Head of caudate nucleus (tissue), 42 donors: Measurements from ENCODE around the gene EDEM1.
A peak's percentile ranks its signal among the peaks of the same experiment; 100 is the strongest.

Experiments
- DNase-seq, 42 donors: peaks; one replicate each; pipeline versions ENCODE4 v3.0.0 to v3.0.0-alpha.2; 2020 to 2021; ENCODE audit warnings: mixed read lengths in 7 of 42
- intact Hi-C: fragments of 100-400 bp; cut with DNase I; formaldehyde crosslinking; loops from one replicate; pipeline ENCODE4 v1.15.0; 2022

EDEM1 gene

DNA sequence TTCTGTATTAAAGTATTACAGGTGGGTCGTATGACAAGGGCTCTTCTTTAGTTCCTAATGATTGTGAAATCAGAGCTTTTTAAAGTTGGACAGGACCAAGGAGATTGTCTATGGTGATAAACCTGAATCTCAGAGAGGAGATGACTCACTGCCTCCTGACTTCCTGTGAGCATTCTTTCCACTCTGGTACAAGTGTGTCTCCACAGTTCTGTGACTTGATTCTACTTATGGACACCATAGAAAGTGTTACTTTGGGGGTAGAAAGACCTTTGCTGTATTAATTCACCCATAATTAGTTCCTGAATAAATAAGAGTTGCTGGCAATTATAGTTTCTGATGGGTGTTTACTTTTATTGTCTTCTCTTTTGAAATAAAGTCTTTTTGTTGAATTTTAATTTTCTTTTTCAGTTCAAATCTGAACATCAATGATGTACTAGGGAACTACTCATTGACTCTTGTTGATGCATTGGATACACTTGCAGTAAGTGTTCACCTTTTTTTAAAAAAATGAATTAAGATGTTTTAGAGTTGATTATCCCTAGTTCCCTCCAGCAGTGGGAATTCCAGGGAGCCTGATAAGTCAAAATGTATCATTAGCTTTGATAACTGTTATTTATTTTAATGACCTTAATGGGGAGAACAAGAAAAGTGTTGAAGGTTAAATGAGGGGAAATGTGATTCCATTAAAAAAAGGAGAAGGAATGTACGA, 7.4 kb downstream of the EDEM1 start:
- intact Hi-C loops = no loop called here
- DNase-seq = peak in 5 of 42 donors; percentile 10 to 37 (median 30)

DNA sequence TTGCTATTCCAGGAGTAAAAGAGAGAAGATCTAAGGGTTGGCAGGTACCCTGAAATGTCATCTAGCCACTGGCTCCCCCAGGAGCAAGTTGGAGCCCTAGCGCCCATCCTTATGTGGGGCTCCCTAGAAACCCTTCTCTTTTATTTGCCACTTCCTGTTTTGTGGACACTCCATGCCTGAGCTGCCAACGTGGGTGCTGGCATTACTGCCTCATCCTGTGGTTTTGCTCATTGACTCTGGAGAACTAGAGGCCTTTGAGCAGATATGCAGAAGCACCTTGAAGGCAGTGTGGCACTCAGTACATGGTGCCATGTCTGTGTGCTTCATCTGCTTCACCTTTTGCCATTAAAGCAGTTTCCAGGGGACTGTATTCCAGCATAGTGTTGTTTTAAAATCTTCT, 8.1 kb downstream of the EDEM1 start:
- DNase-seq = peak in 7 of 42 donors; percentile 15 to 57 (median 24)
- intact Hi-C loops = no loop called here

- intact Hi-C loops = no loop called here
- DNase-seq = no peak
These were observed 9.5 kb downstream of the EDEM1 start for GRCh38 chr3:5197022-5197421.

DNA sequence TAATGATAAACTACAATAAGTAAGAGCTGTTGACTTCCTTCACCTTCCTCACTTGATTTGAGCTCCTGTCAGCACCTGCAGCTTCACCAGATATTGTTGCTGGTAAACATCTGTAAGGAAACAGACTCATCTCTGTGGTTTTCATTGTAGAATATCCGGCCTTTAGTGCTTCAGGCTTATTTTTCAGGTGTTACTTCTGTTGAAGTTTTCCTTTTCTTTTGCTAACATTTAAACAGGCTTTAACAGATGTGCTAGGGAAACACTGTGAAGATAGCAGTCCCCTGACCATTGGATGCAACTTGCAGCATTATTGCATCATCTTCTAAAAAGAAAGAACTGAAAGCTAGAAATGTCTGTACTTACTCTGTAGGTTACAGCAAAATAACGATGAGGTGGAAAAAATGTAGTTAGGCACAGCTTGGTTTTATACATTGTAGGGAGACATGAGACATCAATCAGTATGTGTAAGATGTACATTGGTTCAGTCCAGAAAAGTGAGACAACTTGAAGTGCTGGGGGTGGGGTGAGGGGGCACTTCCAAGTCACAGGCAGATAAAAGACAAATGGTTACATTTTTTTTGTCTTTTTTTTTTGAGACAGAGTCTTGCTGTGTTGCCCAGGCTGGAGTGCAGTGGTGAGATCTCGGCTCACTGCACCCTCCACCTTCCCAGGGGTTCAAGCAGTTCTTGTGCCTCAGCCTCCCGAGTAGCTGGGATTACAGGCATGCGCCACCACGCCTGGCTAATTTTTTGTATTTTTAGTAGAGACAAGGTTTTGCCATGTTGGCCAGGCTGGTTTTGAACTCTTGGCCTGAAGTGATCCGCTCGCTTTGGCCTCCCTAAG, 10.2 kb downstream of the EDEM1 start:
- no peak for DNase-seq
- intact Hi-C loops = no loop called here

DNA sequence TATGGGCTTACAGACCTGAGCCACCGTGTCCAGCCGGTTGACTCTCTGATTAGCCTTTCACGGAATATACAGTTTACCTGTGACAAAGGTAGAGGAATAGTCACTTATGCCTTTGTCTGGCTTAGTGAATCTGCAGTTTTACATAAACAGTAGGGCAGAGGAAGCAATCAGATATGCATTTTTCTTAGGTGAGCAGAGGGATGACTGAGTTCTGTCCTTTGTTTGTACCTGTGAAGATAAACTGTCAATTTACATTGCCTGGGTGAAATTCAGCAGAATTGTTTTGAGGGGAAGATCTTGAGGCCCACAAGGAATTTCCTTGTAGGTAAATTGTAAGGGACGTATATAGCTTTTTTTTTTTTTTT, 10.8 kb downstream of the EDEM1 start:
- intact Hi-C loops = no loop called here
- DNase-seq = no peak

DNA sequence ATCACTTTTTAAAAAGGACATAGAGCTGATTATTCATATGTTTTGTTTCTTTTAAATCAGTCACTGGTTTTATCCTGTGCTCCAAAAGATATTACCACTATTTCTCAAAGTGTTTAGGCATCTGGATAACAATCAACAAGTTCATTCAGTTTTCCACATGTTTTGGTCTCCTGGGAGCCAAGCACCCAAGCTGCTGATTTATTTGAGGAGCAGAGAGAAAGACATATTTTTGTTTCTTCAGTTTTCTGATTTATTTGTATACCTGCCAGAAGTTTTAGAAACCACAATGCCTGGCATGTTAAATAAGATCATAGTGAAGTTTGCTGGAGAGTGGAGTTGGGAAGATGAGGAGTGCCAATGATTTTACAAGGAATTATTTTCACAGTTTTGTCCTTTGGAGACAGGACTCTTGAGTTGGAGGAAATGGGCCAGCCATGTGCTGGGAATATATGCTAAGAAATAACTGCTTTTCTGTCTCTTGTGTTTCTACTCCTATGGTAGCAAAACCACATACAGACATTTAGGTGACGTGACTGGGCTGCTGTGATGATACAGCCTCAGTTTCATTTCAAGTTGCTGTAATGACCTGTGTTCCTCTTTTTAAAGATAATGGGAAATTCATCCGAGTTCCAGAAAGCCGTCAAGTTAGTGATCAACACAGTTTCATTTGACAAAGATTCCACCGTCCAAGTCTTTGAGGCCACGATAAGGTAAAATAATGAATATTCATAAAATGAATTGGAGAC, 11.7 kb downstream of the EDEM1 start:
- no peak for DNase-seq
- intact Hi-C loops = no loop called here

GRCh38 chr3:5201536-5201935, 14.0 kb downstream of the EDEM1 start:
- intact Hi-C loops = no loop called here
- no peak for DNase-seq

GRCh38 chr3:5202222-5202621, 14.7 kb downstream of the EDEM1 start:
- DNase-seq = peak in 4 of 42 donors; percentile 24 to 52 (median 38)
- intact Hi-C loops = no loop called here

GRCh38 chr3:5205165-5205941, 17.8 kb downstream of the EDEM1 start:
- DNase-seq = peak in 1 of 42 donors; percentile 50
- intact Hi-C loops = no loop called here

DNA sequence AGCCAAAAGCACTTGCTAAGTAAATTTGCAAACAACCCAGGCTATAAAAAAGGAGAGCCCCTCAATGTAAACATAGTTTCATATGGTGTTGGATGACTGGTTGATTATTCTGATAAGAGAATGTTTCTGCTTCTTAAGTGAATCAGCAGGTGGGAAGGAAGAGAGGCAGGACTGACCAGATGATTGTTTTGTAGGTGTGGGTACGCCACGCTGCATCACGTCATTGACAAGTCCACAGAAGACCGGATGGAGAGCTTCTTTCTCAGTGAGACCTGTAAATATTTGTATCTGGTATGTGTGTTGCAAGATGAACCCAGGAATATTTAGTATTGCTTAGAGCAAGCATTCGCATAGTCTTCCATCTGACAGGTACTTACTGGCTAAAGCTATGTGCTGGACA, 23.4 kb downstream of the EDEM1 start:
- intact Hi-C loops = no loop called here
- DNase-seq = no peak

- intact Hi-C loops = no loop called here
- DNase-seq = no peak
These were observed 25.4 kb downstream of the EDEM1 start for GRCh38 chr3:5212628-5213573.

GRCh38 chr3:5213574-5213966, 26.1 kb downstream of the EDEM1 start:
- intact Hi-C loops = no loop called here
- no peak for DNase-seq

DNA sequence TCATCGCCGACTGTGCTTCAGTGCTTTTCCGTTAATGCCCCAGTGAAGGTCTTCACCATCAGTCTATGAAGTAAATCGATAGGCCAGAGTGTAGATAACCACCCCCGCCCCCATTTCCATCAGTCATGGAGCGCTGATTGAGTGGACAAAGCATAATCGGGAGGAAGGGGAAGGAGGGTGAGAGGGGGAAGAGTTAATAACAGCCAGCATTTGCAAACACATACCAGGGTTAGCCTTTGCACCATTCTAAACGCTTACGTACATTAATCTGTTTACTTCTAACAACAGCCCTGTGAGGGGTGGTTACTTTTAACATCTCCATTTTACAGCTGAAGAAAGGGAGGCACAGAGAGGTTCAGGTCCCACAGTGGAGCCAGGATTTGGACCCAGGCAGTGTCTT, 26.8 kb downstream of the EDEM1 start:
- no peak for DNase-seq
- intact Hi-C loops = no loop called here

GRCh38 chr3:5217824-5218595, 30.5 kb downstream of the EDEM1 start:
- intact Hi-C loops = no loop called here
- DNase-seq = peak in 39 of 42 donors; percentile 18 to 89 (median 53)

GRCh38 chr3:5218815-5219214, 31.3 kb downstream of the EDEM1 start:
- intact Hi-C loops = no loop called here
- DNase-seq = no peak

DNA sequence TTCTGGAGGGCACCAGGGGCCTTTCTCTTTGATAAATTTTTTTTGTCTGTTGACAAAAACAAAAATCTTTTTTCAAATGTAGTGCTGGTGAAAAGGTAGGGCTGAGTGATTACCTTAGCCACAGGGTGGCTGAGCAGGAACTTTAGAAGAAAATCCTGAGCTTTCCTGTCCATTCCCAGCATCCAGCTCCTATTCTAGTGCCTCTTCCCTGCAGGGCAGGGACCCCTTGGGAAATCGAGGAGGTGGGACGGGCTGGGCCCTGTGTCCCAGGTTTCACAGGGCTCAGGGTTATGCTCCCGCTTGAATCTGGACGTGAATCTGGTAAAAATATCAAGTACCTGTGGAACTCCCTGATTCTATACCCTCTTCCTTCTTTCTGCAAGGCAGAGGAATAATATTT, 31.7 kb downstream of the EDEM1 start:
- no peak for DNase-seq
- intact Hi-C loops = no loop called here

DNA sequence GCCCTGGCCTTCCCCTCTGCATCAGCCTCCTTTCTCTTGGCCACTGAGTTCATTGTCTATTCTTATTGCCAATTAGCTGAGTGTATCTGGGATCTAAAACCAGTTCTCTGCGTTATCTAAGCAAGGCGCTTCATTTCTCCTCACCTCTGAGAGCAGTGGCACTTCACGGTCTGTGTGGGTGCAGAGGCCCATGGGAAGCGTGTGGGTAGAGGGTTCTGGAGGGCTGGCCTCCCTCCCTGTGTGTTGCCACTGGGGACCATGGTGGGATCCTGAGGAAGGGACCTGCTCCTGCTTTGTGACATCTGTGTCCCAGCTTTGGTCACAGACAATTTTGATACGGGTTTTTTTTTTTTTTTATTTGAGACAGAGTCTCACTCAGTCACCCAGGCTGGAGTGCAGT, 32.7 kb downstream of the EDEM1 start:
- no peak for DNase-seq
- intact Hi-C loops = no loop called here
